GM19468 (cell line): Measurements from ENCODE around the gene RHOT2.

ENCODE experiments used
- ATAC-seq: cut with Tn5 transposase; IDR thresholded peaks from one replicate; pipeline ENCODE4 v1.9.1; 2021; ENCODE audit warnings: mild to moderate bottlenecking, moderate library complexity, moderate number of reproducible peaks; ENCODE audit not compliant: unreplicated experiment; ENCODE audit errors: extremely low read depth

The RHOT2 gene

GRCh38 chr16:667780-668518 is at the start of gene RHOT2:
Gene RHOT2 (plus strand): TSS chr16:668132. CDS start chr16:668200, 68 bp downstream.
- peak; percentile 42 for ATAC-seq

- ATAC-seq: no peak
These were observed 48.3 kb upstream of the RHOT2 start for GRCh38 chr16:619476-620100.

GRCh38 chr16:620700-621525 is 47.0 kb upstream of the RHOT2 start:
- ATAC-seq: no peak

- ATAC-seq: no peak
These were observed 46.3 kb upstream of the RHOT2 start for GRCh38 chr16:621526-622105.

- no peak for ATAC-seq
These were observed 45.0 kb upstream of the RHOT2 start for GRCh38 chr16:622920-623280.

GRCh38 chr16:624526-625070 is 43.3 kb upstream of the RHOT2 start:
- ATAC-seq: no peak

GRCh38 chr16:625117-625976 is 42.6 kb upstream of the RHOT2 start:
- no peak for ATAC-seq

GRCh38 chr16:625977-626765 is 41.8 kb upstream of the RHOT2 start:
- ATAC-seq: no peak

- no peak for ATAC-seq
These were observed 41.0 kb upstream of the RHOT2 start for GRCh38 chr16:626787-627453.

- ATAC-seq: no peak
These were observed 40.3 kb upstream of the RHOT2 start for GRCh38 chr16:627454-628239.

- ATAC-seq: no peak
These were observed 39.4 kb upstream of the RHOT2 start for GRCh38 chr16:628321-629061.

GRCh38 chr16:629185-629832 is 38.6 kb upstream of the RHOT2 start:
- no peak for ATAC-seq

- no peak for ATAC-seq
These were observed 38.1 kb upstream of the RHOT2 start for GRCh38 chr16:629833-630248.

- no peak for ATAC-seq
These were observed 37.6 kb upstream of the RHOT2 start for GRCh38 chr16:630249-630814.

GRCh38 chr16:630815-631405 is 37.0 kb upstream of the RHOT2 start, which contains the start of gene WFIKKN1:
Gene WFIKKN1 (plus strand): TSS chr16:630985. CDS start chr16:631254, 269 bp downstream.
- no peak for ATAC-seq
